Thyroid gland (tissue), 4 donors: ENCODE measurements around the gene SNX13. TPM values are rescaled to one million over a fixed set of nuclear protein-coding genes. Genes with fewer than 3 reads are reported as not detected.
"Not testable (repeated sequence)": the region's sequence is repeated elsewhere in the genome, so short reads cannot be mapped to it uniquely, and the experiment has no call there.

Experiments used
- DNase-seq, 2 donors: peaks; one replicate each; pipeline ENCODE4 v3.0.0-alpha.2; 2019
- H3K27ac ChIP-seq, 3 donors: fragments of 200-600 bp; sonication (generic); 1 replicate in 2 of 3; 2 replicates in 1 of 3; pipeline ENCODE4 v1.5.1; 2016 to 2019; ENCODE audit warnings: mild to moderate bottlenecking in 1 of 3, moderate library complexity in 1 of 3
- H3K27me3 ChIP-seq: fragments of 200-600 bp; sonication (generic); one replicate; pipeline ENCODE4 v1.5.1; 2019
- H3K36me3 ChIP-seq, 2 donors: fragments of 200-600 bp; sonication (generic); one replicate each; pipeline ENCODE4 v1.5.1; 2016 to 2019
- H3K4me1 ChIP-seq, 2 donors: fragments of 200-600 bp; sonication (generic); one replicate each; pipeline ENCODE4 v1.5.1; 2017 to 2019
- H3K4me3 ChIP-seq, 3 donors: fragments of 200-600 bp; sonication (generic); replicated peaks in 1 of 3; 1 replicate in 2 of 3; 2 replicates in 1 of 3; pipeline ENCODE4 v1.5.1; 2016; ENCODE audit warnings: mild to moderate bottlenecking in 1 of 3
- H3K9me3 ChIP-seq: fragments of 200-600 bp; sonication (generic); one replicate; pipeline ENCODE4 v1.5.1; 2017
- POLR2A ChIP-seq, 2 donors: fragments of 450-650 bp; IDR thresholded peaks; one replicate each; pipeline ENCODE4 v1.6.1; 2017; ENCODE audit warnings: antibody characterized with exemption in 2 of 2, mild to moderate bottlenecking in 2 of 2, moderate library complexity in 1 of 2
- WGBS, 2 donors: methylation state at CpG; one replicate each; pipeline ENCODE4 v1.1.5; 2017; 5-methylcytosine and 5-hydroxymethylcytosine counted together
- intact Hi-C: fragments of 100-400 bp; cut with DNase I; formaldehyde crosslinking; loops from one replicate; pipeline ENCODE4 v1.15.1; 2023
- total RNA-seq, 4 donors: library from RNA; depleted of rRNA; stranded (reverse); fragments of >200 nt; gene quantifications; one replicate each; pipeline ENCODE4 v1.2.3, GENCODE V29; 2016
- TF ChIP-seq, protein P1 (sequence below), 6 experiments: fragments of 200-600 bp in 3 of 6; fragments of 450-650 bp in 3 of 6; sonication (generic) in 3 of 6; IDR thresholded peaks; one replicate each; pipeline ENCODE4 v1.5.1; 2016 to 2019; ENCODE audit warnings: antibody characterized with exemption in 6 of 6, mild to moderate bottlenecking in 2 of 6, inconsistent platforms in 1 of 6, moderate library complexity in 1 of 6

The SNX13 gene
- total RNA-seq, 4 donors from 2014 or later: 102 to 242 (median 141) TPM

DNA sequence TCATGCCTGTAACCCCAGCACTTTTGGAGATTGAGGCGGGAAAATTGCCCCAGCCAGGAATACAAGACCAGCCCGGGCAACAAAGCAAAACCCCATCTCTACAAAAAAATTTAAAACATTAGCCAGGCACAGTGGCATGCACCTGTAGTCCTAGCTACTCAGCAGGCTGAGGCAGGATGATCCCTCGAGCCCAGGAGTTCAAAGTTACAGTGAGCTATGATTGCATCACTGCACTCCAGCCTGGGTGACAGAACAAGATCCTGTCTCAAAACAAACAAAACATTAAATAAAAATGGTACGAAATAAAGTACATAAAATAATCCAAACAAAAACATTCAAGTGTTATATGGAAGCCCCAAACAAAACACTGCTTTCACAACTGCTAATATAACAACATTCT is 125.0 kb downstream of the SNX13 start:
- intact Hi-C loops: no loop called here
- no peak for DNase-seq
- Histone ChIP-seq H3K27me3 (no peaks in the 10 kb centered on the region), H3K36me3 (peaks cover 0 to 15% of the 10 kb centered on the region in 2 donors), H3K27ac (no peak overlapping the region), H3K4me3 (no peak overlapping the region), H3K9me3 (no peaks in the 10 kb centered on the region), H3K4me1 (no peaks in the 10 kb centered on the region)
- TF ChIP-seq, protein P1, sequence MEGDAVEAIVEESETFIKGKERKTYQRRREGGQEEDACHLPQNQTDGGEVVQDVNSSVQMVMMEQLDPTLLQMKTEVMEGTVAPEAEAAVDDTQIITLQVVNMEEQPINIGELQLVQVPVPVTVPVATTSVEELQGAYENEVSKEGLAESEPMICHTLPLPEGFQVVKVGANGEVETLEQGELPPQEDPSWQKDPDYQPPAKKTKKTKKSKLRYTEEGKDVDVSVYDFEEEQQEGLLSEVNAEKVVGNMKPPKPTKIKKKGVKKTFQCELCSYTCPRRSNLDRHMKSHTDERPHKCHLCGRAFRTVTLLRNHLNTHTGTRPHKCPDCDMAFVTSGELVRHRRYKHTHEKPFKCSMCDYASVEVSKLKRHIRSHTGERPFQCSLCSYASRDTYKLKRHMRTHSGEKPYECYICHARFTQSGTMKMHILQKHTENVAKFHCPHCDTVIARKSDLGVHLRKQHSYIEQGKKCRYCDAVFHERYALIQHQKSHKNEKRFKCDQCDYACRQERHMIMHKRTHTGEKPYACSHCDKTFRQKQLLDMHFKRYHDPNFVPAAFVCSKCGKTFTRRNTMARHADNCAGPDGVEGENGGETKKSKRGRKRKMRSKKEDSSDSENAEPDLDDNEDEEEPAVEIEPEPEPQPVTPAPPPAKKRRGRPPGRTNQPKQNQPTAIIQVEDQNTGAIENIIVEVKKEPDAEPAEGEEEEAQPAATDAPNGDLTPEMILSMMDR (IDR thresholded peaks at IDR 0.05): no peak
- WGBS, 2 donors: 72 to 75% methylated on average over 4 of the region's 4 CpGs

DNA sequence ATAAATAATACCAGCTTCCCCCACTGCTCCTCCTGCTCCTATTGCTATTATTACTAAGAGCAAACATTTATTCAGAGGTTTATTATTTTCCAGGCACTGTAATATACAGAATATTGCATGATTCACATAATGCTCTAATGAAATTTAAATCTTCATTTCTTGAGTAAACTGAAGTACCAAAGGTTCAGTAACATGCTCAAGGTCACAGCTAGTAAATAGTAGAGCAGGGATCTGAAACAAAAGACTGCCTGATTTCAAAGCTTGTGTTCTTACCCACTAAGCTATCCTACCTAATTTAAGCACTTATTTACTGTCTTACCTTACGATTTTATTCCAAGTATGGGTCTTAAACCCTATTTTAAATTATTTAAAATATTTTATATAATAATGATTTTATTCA is 126.2 kb downstream of the SNX13 start:
- Histone ChIP-seq H3K4me3 (no peak overlapping the region), H3K9me3 (no peaks in the 10 kb centered on the region), H3K27me3 (no peaks in the 10 kb centered on the region), H3K27ac (no peak overlapping the region), H3K4me1 (no peaks in the 10 kb centered on the region), H3K36me3 (peaks cover 0 to 15% of the 10 kb centered on the region in 2 donors)
- 94 to 97% methylated on average over 1 of the region's 1 CpG for WGBS, 2 donors
- TF ChIP-seq, protein P1 (IDR thresholded peaks at IDR 0.05): no peak
- TF ChIP-seq POLR2A (IDR thresholded peaks at IDR 0.05): no peak
- intact Hi-C loops: no loop called here
- no peak for DNase-seq

DNA sequence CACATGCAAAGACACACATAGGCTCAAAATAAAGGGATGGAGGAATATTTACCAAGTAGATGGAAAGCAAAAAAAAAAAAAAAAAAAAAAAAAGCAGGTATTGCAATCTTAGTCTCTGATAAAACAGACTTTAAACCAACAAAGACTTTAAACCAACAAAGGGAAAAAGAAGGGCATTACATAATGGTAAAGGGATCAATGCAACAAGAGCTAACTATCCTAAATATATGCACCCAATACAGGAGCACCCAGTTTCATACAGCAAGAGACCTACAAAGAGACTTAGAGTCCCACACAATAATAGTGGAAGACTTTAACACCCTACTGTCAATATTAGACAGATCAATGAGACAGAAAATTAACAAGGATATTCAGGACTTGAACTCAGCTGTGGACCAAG is 131.1 kb downstream of the SNX13 start:
- H3K9me3 ChIP-seq, H3K4me1 ChIP-seq, H3K27ac ChIP-seq, H3K27me3 ChIP-seq, H3K4me3 ChIP-seq, DNase-seq, intact Hi-C loops: not testable (repeated sequence)
- peaks cover 0 to 14% of the 10 kb centered on the region in 2 donors for H3K36me3 ChIP-seq

DNA sequence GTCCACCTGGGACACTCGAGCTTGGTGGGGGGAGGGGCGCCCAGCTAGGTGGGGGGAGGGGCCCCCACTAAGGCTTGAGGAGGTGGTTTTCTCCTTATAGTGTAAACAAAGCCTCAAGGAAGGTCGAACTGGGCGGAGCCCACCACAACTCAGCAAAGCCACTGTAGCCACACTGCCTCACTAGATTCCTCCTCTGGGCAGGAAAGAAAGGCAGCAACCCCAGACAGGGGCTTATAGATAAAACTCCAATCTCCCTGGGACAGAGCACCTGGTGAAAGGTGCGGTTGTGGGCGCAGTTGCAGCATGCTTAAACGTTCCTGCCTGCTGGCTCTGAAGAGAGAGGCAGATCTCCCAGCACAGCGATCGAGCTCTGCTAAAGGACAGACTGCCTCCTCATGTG is 133.1 kb downstream of the SNX13 start:
- DNase-seq: no peak
- H3K4me1 ChIP-seq: no peaks in the 10 kb centered on the region
- 87 to 90% methylated on average over 3 to 7 of the region's 9 CpGs for WGBS, 2 donors
- no peaks in the 10 kb centered on the region for H3K9me3 ChIP-seq
- H3K4me3 ChIP-seq: no peak overlapping the region
- no peaks in the 10 kb centered on the region for H3K27me3 ChIP-seq
- no peak overlapping the region for H3K27ac ChIP-seq
- intact Hi-C loops: no loop called here
- peaks cover 0 to under 1% of the 10 kb centered on the region in 2 donors for H3K36me3 ChIP-seq
- no peak for TF ChIP-seq POLR2A (IDR thresholded peaks at IDR 0.05)
- TF ChIP-seq, protein P1 (IDR thresholded peaks at IDR 0.05): no peak

DNA sequence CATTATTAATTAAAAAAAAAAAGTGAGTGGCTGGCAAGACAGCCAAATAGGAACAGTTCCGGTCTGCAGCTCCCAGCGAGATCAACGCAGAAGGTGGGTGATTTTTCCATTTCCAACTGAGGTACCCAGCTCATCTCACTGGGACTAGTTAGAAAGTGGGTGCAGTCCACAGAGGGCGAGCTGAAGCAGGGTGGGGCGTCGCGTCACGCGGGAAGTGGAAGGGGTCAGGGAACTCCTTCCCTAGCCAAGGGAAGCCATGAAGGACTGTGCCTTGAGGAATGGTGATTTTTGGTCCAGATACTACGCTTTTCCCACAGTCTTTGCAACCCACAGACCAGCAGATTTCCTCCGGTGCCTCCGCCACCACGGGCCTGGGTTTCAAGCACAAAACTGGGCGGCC is 133.7 kb downstream of the SNX13 start:
- Histone ChIP-seq H3K4me3 (no peak overlapping the region), H3K4me1 (no peaks in the 10 kb centered on the region), H3K9me3 (no peaks in the 10 kb centered on the region), H3K27ac (no peak overlapping the region), H3K36me3 (no peaks in the 10 kb centered on the region), H3K27me3 (no peaks in the 10 kb centered on the region)
- intact Hi-C loops: no loop called here
- no peak for DNase-seq
- TF ChIP-seq, protein P1 (IDR thresholded peaks at IDR 0.05): no peak
- no peak for TF ChIP-seq POLR2A (IDR thresholded peaks at IDR 0.05)
- WGBS, 2 donors: 91 to 97% methylated on average over 12 to 14 of the region's 14 CpGs

DNA sequence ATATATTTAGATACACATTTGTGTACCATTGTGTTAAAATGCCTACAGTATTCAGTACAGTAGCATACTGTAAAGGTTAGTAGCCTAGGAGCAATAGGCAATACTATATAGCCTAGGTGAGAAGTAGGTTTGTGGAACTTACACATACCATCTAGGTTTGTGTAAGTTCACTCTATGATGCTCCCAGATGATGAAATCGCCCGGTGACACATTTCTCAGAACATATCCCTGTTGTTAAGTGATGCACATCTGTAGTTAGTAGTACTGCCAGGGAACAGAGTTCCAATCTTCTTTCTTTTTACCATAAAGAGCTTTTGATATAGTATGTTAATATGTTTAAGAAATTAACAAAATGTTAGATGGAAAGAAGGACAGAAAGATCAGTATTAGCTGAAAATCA is 138.2 kb downstream of the SNX13 start:
- intact Hi-C loops: no loop called here
- Histone ChIP-seq H3K36me3 (peaks cover 12 to 15% of the 10 kb centered on the region in 2 donors), H3K4me1 (no peaks in the 10 kb centered on the region), H3K9me3 (no peaks in the 10 kb centered on the region), H3K4me3 (no peak overlapping the region), H3K27me3 (no peaks in the 10 kb centered on the region), H3K27ac (no peak overlapping the region)
- 95 to 100% methylated on average over 2 of the region's 2 CpGs for WGBS, 2 donors
- TF ChIP-seq POLR2A (IDR thresholded peaks at IDR 0.05): no peak
- TF ChIP-seq, protein P1 (IDR thresholded peaks at IDR 0.05): no peak
- DNase-seq: no peak
